HG02970 (cell line): Measurements from ENCODE around the gene KREMEN2.
A peak's percentile ranks its signal among the peaks of the same experiment; 100 is the strongest.

ENCODE experiments used
- ATAC-seq: cut with Tn5 transposase; IDR thresholded peaks from one replicate; pipeline ENCODE4 v1.9.1; 2021; ENCODE audit warnings: mild to moderate bottlenecking, moderate library complexity, moderate number of reproducible peaks; ENCODE audit not compliant: unreplicated experiment, low FRiP score

KREMEN2 gene

DNA sequence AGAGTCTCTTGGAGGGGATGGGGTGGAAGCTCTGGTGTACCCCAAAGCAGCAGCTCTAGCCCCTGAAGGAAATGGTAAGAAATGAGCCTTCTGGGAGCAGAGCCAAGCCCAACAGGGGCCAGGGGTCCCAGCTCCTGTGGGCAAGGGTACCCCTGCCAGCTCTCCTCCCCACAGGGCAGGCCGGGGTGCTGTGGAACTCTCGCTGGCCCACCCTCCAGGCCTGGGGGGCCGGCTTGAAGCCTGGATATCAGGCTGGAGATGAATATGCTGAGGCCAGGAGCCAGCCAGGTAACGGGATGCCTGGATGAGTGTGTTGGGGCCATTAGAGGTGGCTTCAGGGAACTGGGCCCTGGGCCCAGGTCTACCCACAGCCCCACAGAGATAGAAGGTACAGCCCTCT, 36.5 kb downstream of the KREMEN2 start:
- no peak for ATAC-seq

DNA sequence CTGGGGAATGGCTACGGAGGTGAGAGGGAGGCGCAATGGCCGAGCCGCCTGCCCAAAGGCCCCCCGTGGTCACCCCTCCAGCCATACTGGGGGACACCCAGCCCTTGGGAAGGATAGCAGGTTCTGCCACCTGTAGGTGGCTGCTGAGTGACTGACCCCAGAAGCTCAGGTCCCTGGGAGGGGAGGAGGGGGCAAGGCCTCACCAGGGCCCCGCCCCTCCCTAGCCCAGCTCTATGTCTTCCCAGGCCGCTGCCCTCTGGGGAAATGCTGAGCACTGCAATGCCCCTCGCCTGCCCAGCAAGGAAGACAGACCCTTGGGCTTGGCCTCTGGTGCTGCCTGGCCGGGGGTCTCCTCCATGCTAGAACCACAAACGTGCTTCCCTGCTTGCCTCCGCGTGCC, 37.2 kb downstream of the KREMEN2 start:
- ATAC-seq, result no peak

- peak; percentile 94 for ATAC-seq
Measured at GRCh38 chr16:3003582-3004270, 39.7 kb downstream of the KREMEN2 start.

DNA sequence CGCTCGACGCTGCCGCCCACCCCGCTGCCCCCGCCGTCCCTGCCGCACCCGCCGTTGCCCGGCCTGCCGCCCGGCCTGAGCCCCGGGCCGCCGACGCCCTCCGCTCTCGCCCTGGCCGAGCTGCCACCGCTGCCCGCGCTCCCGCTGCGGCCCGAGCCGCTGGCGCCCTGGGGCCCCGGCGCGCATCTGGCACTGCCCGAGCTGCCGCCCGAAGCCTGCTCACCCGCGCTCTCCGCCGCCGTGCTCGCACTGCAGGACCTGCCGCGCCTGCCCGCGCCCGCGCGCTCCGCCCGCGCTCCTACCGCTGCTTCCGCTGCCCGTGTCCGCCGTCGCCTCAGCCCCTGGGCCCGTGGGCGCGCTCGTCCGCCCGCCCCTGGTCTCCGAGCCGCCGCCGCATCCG, 40.2 kb downstream of the KREMEN2 start:
- no peak for ATAC-seq

DNA sequence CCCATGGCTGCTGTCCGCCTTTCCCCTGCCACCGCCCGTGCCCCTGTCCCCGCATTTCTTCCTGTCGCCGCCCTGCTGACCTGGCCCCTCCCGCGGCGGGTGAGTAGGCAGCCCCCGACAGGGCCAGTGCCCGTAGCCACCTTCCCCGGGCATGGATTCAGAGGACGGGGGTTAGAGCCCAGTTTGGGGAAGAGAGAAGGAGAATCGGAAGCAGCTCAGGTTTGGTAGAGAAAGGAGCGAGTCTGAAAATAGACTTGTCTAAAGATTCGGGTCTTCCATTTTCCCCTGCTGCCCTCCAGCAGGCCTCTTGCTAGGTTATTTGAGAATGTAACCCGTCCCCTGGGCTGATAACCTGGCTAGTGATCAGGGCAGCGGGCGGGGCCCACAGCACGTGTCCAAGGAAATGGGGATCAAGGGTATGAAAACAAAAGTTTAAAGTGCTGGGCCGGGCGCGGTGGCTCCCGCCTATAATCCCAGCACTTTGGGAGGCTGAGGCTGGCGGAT, 40.8 kb downstream of the KREMEN2 start:
- ATAC-seq, result no peak

GRCh38 chr16:3007059-3007956, 43.2 kb downstream of the KREMEN2 start:
- no peak for ATAC-seq

GRCh38 chr16:3007957-3008689, 44.0 kb downstream of the KREMEN2 start:
- ATAC-seq, result no peak

DNA sequence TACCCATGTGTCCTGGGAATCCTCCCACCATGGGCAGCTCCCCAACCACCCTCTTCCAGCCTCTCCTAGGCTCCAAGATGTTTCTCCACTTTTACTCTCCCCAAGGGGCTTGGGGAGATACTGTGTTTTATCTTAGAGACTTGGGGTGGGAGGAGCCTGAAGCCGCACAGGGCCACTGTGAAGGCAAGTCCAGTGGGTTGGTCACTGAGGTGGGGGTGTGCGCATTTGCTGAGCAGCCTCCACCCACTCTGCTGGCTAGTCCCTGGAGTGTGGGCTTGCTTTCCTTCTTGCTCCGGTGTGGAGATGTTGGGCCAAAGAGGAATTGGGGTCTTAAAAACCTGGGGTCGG, 44.6 kb downstream of the KREMEN2 start:
- ATAC-seq, result no peak

DNA sequence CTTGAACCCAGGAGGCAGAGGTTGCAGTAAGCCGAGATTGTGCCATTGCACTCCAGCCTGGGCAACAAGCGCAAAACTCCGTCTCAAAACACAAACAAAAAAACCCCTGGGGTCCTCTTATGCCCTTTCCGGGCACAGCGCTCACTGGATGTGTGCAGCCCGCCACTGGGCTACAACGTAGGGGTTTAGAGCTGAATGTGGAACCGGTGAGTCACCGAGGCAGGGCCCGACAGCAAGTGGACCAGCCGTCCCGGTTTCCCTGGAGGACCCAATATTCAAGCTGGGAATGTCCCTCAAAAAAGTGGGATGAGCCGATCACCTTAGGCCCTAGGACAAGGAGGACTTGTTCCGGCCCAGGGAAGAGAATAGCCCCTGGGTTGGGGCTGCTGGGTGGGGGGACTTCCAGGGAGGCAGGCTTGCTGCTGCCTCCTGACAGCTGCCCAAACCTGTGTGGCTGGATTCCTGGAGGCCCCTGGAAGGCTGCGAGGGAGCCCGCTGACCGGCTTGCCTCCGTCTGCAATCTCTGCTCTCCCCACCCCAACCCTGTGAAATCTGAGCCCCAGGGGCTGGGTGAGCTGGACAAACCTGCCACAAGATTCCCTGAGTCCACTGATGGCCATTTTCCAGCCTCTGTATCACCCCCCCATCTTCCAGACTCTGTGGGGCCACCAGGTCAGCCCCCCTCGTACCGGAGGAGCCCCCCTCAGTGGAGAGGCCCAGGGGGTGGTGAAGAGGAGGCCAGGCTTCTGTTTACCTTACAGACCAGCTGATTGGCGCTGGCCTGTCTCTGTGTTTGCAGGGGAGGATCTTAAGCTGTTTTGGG, 45.7 kb downstream of the KREMEN2 start:
- ATAC-seq, result no peak

DNA sequence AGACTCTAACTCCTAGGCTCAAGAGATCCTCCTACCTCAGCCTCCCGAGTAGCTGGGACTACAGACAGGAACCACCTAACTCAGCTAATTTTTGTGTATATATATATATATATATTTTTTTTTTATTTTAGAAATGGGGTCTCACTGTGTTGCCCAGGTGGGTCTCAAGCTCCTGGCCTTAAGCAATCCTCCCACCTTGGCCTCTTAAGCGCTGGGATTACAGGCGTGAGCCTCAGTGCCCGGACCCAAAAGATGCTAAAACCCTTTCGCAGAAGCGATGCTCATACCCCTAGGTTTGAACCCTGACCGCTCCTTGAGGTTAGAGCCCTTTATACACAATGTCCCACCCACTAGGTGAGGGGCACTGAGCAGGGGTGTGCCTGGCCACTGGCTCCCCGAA, 46.4 kb downstream of the KREMEN2 start:
- ATAC-seq, result no peak

DNA sequence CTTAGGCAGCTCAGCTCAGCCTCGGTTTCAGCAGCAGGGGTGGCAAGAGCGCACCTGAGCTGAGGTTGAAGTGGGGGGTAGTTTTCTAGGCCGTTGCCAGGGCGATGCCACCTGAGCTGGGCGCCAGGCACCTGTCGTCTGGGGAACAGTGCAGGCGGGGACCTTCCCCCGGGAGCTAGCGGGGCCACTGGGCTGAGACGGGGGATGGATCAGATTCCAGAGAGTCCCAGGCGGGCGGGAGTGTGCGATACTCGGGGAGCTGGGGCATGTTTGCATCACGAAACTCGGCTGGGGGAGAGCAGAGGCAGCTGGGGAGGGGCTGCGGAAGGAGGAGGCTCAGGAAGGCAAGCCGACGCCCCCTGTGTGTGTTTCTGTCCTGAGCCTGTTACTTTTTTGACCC, 48.2 kb downstream of the KREMEN2 start:
- no peak for ATAC-seq

DNA sequence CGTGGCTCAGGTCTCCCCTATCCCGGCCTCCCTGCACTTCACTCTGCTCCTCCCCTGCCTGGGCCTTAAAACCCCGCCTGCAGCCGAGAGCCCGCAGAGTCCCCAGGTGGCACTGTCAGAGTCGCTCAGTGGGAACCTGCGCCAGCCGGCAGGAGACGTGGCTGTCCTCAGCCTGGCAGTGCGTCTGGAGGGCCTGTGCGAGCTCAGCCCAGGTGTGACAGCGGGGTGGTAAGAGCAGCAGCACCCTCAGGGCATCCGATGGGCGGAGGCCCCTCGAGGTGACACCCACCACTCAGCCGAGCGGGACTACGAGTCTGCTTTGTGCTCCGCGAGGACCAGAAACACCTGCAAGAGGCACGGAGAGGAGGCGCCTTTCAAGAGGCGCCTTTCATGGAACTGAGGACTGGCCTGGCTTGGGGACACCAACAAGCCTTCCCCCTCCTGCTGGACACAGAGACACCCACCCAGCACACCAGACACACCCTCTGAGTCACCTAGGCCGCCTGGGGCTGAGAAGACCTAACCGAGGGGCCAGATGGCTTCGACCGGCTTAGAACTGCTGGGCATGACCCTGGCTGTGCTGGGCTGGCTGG, 48.8 kb downstream of the KREMEN2 start, which contains the start of gene CLDN9:
CLDN9 (plus strand) TSS at position 96 of the 593 bp plus-strand sequence; CDS start at position 536, 440 bp downstream.
- no peak for ATAC-seq

GRCh38 chr16:3013491-3013951, 49.4 kb downstream of the KREMEN2 start:
- no peak for ATAC-seq

DNA sequence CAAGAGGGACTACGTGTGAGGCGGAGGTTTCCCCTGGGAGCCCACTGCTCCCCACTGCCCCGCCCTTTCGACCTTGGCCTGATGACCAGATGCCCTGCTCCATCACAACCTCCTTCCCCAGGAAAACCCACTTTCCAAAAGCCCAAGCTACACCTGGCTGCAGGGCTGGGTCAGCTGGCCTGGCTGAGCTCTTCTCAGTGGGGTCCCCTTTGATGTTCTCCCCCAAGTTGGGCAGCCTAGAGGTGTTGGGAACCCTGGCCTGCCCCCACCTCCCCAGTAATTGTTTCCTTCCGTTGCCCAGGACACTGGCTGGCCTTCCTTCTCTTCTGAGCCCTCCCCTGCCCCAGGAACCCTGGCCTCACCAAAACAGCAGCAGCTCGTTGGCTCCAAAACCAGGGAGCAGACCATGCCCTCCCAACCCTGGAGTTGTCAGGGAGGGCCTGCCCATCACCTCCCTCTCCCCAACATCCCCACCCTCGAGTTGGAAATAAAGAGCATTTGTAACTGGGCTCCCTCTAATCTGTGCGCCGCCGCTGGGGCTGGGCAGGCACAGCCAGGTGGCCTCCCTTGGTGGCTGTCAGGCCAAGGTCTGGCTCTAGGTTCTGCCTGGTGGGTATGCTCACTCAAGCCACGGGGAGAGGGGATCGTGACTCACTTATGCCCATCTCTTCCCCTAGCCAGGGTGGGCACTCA, 50.1 kb downstream of the KREMEN2 start:
- ATAC-seq, result no peak

DNA sequence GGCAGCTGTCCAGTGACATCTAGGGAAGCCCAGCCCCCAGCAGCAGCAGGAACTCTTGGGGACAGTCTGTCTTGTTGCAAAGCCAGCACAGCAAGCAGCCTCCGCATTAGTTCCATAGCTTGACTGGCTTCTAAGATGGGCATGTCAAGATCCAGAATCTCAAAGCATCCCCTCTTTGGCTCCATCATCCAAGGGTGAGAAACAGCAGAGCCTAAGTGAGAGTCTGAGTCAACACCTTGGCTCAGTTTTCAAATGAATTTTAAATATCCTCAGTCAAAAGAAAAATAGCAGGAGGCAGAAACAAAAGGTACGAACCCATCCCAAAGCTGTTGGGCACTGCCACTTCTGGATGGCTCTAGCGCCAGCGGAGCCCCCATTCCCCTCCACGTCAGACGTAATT, 50.9 kb downstream of the KREMEN2 start:
- no peak for ATAC-seq

GRCh38 chr16:3015865-3016521, 51.9 kb downstream of the KREMEN2 start:
- no peak for ATAC-seq

DNA sequence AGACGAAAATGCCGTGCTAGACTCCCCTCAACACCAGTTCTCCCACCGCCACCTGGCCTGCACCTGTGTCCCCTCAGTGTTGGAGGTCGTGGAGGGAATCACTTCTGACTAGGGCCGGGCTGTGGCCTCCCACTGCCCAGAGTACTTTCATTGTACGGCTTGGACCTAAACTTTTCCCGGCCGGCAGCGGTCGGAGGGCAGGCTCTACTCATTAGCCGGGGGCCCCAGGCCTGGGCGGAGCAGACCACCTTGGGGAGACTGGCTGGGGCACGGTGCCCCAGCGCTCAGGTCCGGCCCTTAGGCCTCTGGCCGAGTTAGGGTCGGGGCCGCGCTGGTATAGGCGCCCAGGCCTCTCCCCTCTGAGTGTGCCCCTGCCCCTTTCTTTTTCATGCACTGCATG, 53.3 kb downstream of the KREMEN2 start:
- no peak for ATAC-seq
